Skeletal muscle tissue (tissue), 4 donors: ENCODE measurements around the gene FGF1. TPM values are rescaled to one million over a fixed set of nuclear protein-coding genes. Genes with fewer than 3 reads are reported as not detected.

ENCODE experiments used
- H3K27ac ChIP-seq: one replicate; pipeline ENCODE4 v1.7.0; 2013; ENCODE audit warnings: mild to moderate bottlenecking, low read depth, low read length, inconsistent platforms
- H3K27me3 ChIP-seq, 3 donors: one replicate each; pipeline ENCODE4 v1.7.0; 2013; ENCODE audit warnings: low read length in 3 of 3; ENCODE audit not compliant: control insufficient read depth in 3 of 3, insufficient read depth in 3 of 3
- H3K36me3 ChIP-seq, 3 donors: one replicate each; pipeline ENCODE4 v1.7.0; 2013; ENCODE audit warnings: low read length in 3 of 3; ENCODE audit not compliant: control insufficient read depth in 3 of 3, insufficient read depth in 3 of 3
- H3K4me1 ChIP-seq, 3 donors: one replicate each; pipeline ENCODE4 v1.7.0; 2013; ENCODE audit warnings: low read length in 3 of 3, mild to moderate bottlenecking in 3 of 3; ENCODE audit not compliant: control insufficient read depth in 3 of 3, insufficient read depth in 3 of 3
- H3K4me3 ChIP-seq, 3 donors: one replicate each; pipeline ENCODE4 v1.7.0; 2013; ENCODE audit warnings: low read length in 3 of 3
- H3K9ac ChIP-seq, 3 donors: one replicate each; pipeline ENCODE4 v1.7.0; 2013; ENCODE audit warnings: low read length in 3 of 3, mild to moderate bottlenecking in 3 of 3, moderate library complexity in 2 of 3, low read depth in 1 of 3
- H3K9me3 ChIP-seq, 3 donors: one replicate each; pipeline ENCODE4 v1.7.0; 2013; ENCODE audit warnings: low read length in 3 of 3; ENCODE audit not compliant: control insufficient read depth in 3 of 3
- total RNA-seq: library from RNA; depleted of rRNA; stranded (reverse); fragments of >200 nt; gene quantifications from one replicate; pipeline ENCODE4 v1.2.3, GENCODE V29; 2014
- donor health status: Osteomylitis.

The FGF1 gene
- total RNA-seq, 1 donor from 2014 or later = 2.6 TPM

GRCh38 chr5:142661143-142661542 lies 24.7 kb downstream of the FGF1 start:
- no peaks in the 10 kb centered on the region for H3K36me3 ChIP-seq
- no peaks in the 10 kb centered on the region for H3K4me1 ChIP-seq
- no peak overlapping the region for H3K4me3 ChIP-seq
- no peaks in the 10 kb centered on the region for H3K27me3 ChIP-seq
- H3K9ac ChIP-seq = no peak overlapping the region
- H3K9me3 ChIP-seq = no peaks in the 10 kb centered on the region
- H3K27ac ChIP-seq = no peak overlapping the region

- no peaks in the 10 kb centered on the region for H3K9me3 ChIP-seq
- H3K27me3 ChIP-seq = no peaks in the 10 kb centered on the region
- H3K4me1 ChIP-seq = no peaks in the 10 kb centered on the region
- no peak overlapping the region for H3K27ac ChIP-seq
- H3K4me3 ChIP-seq = no peak overlapping the region
- H3K36me3 ChIP-seq = no peaks in the 10 kb centered on the region
- H3K9ac ChIP-seq = no peak overlapping the region
Observed at GRCh38 chr5:142660731-142661130, 25.2 kb downstream of the FGF1 start.

- Histone ChIP-seq H3K4me1 (peaks cover 0 to 4% (median 3%) of the 10 kb centered on the region in 3 donors), H3K9me3 (no peaks in the 10 kb centered on the region), H3K9ac (no peak overlapping the region), H3K27ac (no peak overlapping the region), H3K4me3 (no peak overlapping the region), H3K27me3 (no peaks in the 10 kb centered on the region), H3K36me3 (no peaks in the 10 kb centered on the region)
Observed at GRCh38 chr5:142660196-142660595, 25.7 kb downstream of the FGF1 start.

GRCh38 chr5:142659405-142659804 lies 26.5 kb downstream of the FGF1 start:
- no peak overlapping the region for H3K27ac ChIP-seq

GRCh38 chr5:142658278-142658677 lies 27.6 kb downstream of the FGF1 start:
- Histone ChIP-seq H3K36me3 (no peaks in the 10 kb centered on the region), H3K9me3 (no peaks in the 10 kb centered on the region), H3K9ac (no peak overlapping the region), H3K27ac (no peak overlapping the region), H3K27me3 (no peaks in the 10 kb centered on the region), H3K4me1 (peaks cover 0 to 13% (median 9%) of the 10 kb centered on the region in 3 donors), H3K4me3 (no peak overlapping the region)

More at GRCh38 chr5:142659405-142659804, 26.5 kb downstream of the FGF1 start:
- Histone ChIP-seq H3K4me1 (peaks cover 0 to 11% (median 8%) of the 10 kb centered on the region in 3 donors), H3K4me3 (no peak overlapping the region), H3K27me3 (no peaks in the 10 kb centered on the region), H3K9ac (no peak overlapping the region), H3K36me3 (no peaks in the 10 kb centered on the region), H3K9me3 (no peaks in the 10 kb centered on the region)

- H3K27me3 ChIP-seq = no peaks in the 10 kb centered on the region
- H3K27ac ChIP-seq = no peak overlapping the region
- H3K9me3 ChIP-seq = no peaks in the 10 kb centered on the region
- H3K4me3 ChIP-seq = no peak overlapping the region
- H3K4me1 ChIP-seq = peaks cover 0 to 13% (median 11%) of the 10 kb centered on the region in 3 donors
- H3K9ac ChIP-seq = no peak overlapping the region
- H3K36me3 ChIP-seq = no peaks in the 10 kb centered on the region
Observed at GRCh38 chr5:142657446-142657845, 28.4 kb downstream of the FGF1 start.

- Histone ChIP-seq H3K4me3 (no peak overlapping the region), H3K27ac (no peak overlapping the region), H3K4me1 (peaks cover 0 to 13% (median 11%) of the 10 kb centered on the region in 3 donors), H3K9ac (no peak overlapping the region), H3K36me3 (no peaks in the 10 kb centered on the region), H3K9me3 (no peaks in the 10 kb centered on the region), H3K27me3 (no peaks in the 10 kb centered on the region)
Observed at GRCh38 chr5:142655339-142656267, 30.3 kb downstream of the FGF1 start.

- Histone ChIP-seq H3K27ac (no peak overlapping the region), H3K36me3 (no peaks in the 10 kb centered on the region), H3K27me3 (no peaks in the 10 kb centered on the region), H3K4me3 (no peak overlapping the region), H3K9ac (no peak overlapping the region), H3K9me3 (no peaks in the 10 kb centered on the region), H3K4me1 (peaks cover 0 to 13% (median 11%) of the 10 kb centered on the region in 3 donors)
Observed at GRCh38 chr5:142654578-142655058, 31.3 kb downstream of the FGF1 start.

GRCh38 chr5:142653321-142653720 lies 32.6 kb downstream of the FGF1 start:
- H3K4me1 ChIP-seq = peaks cover 0 to 13% (median 11%) of the 10 kb centered on the region in 3 donors

GRCh38 chr5:142652563-142652962 lies 33.3 kb downstream of the FGF1 start:
- Histone ChIP-seq H3K9ac (no peak overlapping the region), H3K27me3 (no peaks in the 10 kb centered on the region), H3K27ac (no peak overlapping the region), H3K4me1 (peaks cover 0 to 13% (median 11%) of the 10 kb centered on the region in 3 donors), H3K4me3 (no peak overlapping the region), H3K36me3 (no peaks in the 10 kb centered on the region), H3K9me3 (no peaks in the 10 kb centered on the region)

More at GRCh38 chr5:142653321-142653720, 32.6 kb downstream of the FGF1 start:
- no peaks in the 10 kb centered on the region for H3K36me3 ChIP-seq
- H3K27me3 ChIP-seq = no peaks in the 10 kb centered on the region
- H3K27ac ChIP-seq = no peak overlapping the region
- H3K9ac ChIP-seq = no peak overlapping the region
- no peak overlapping the region for H3K4me3 ChIP-seq
- no peaks in the 10 kb centered on the region for H3K9me3 ChIP-seq
